ENCODE results near the gene SPEF1. TPM values are rescaled to one million over a fixed set of nuclear protein-coding genes. Genes with fewer than 3 reads are reported as not detected.
A peak's percentile ranks its signal among the peaks of the same experiment; 100 is the strongest.

Gene SPEF1
- total RNA-seq, 1 experiment from 2014 or later = 0.24 TPM

GRCh38 chr20:3733119-3733995, 47.9 kb downstream of the SPEF1 start:
- no peaks in the 10 kb centered on the region for H3K9me3 Mint-ChIP-seq
- no peaks in the 10 kb centered on the region for H3K9me3 ChIP-seq (ENCODE audit: control insufficient read depth, low read depth, low read length)
- H2AFZ ChIP-seq (ENCODE audit: low read length) = no peak overlapping the region
- no peak overlapping the region for H4K8ac ChIP-seq (replicated peaks; ENCODE audit: insufficient read length, low read depth, low read length)
- no peak overlapping the region for H2BK5ac ChIP-seq (ENCODE audit: insufficient read length, low read length)
- H3K4ac ChIP-seq (ENCODE audit: low read depth, low read length) = no peak overlapping the region
- no peak overlapping the region for H4K5ac ChIP-seq (ENCODE audit: insufficient read length, low read depth, low read length)
- peaks cover 5 to 22% of the 10 kb centered on the region in 2 experiments for H3K4me1 Mint-ChIP-seq
- H3K23ac ChIP-seq (ENCODE audit: insufficient read length, low read depth, low read length) = no peak overlapping the region
- no peak for TF ChIP-seq CTCF (conservative IDR thresholded peaks at IDR 0.05)
- no peak overlapping the region for H2BK12ac ChIP-seq (ENCODE audit: insufficient read length, low read depth, low read length)
- H4K91ac ChIP-seq (ENCODE audit: insufficient read length, low read depth, low read length) = no peak overlapping the region
- H3K4me2 ChIP-seq (ENCODE audit: insufficient read depth, insufficient read length, low read length) = peak overlapping the region; percentile 15
- no CpG with 5 or more reads among the region's 20 CpGs for WGBS (ENCODE audit: extremely low coverage, insufficient read length, low lambda C conversion rate)
- no peaks in the 10 kb centered on the region for H3K36me3 Mint-ChIP-seq (ENCODE audit: insufficient read depth in 1 of 3, low read depth in 3 of 3)
- H2BK20ac ChIP-seq (ENCODE audit: low read depth, low read length, poor library complexity, severe bottlenecking) = no peak overlapping the region
- no peaks in the 10 kb centered on the region; the same call in 1 of the 2 replicates for H3K27me3 ChIP-seq (ENCODE audit: insufficient read depth, low read length)
- H3K9ac ChIP-seq (ENCODE audit: extremely low read depth, insufficient read length, low read length) = no peak overlapping the region
- H3K14ac ChIP-seq (ENCODE audit: insufficient read depth, low read length) = no peak overlapping the region
- H2BK120ac ChIP-seq (ENCODE audit: low read depth, low read length, poor library complexity, severe bottlenecking) = no peak overlapping the region
- no peaks in the 10 kb centered on the region for H4K20me1 ChIP-seq (ENCODE audit: control insufficient read depth, insufficient read depth, insufficient read length)
- H3K4me3 Mint-ChIP-seq = peak overlapping the region; percentile 35 to 72; a peak in 4 of 5 replicates
- no peak overlapping the region for H3K27ac ChIP-seq (ENCODE audit: insufficient read length, low read depth, low read length)
- H3K23me2 ChIP-seq (ENCODE audit: insufficient read length, low read depth, low read length, poor library complexity, severe bottlenecking) = no peaks in the 10 kb centered on the region
- H3K79me2 ChIP-seq (ENCODE audit: insufficient read depth, low read length) = no peaks in the 10 kb centered on the region
- peak overlapping the region in 1 of 3 experiments; percentile 7; a peak in 1 of 7 replicates for H3K27ac Mint-ChIP-seq
- H3K27me3 Mint-ChIP-seq (ENCODE audit: low read depth) = peaks cover 51% of the 10 kb centered on the region
- H3K79me1 ChIP-seq (ENCODE audit: insufficient read depth, low read depth, low read length, poor library complexity, severe bottlenecking) = no peaks in the 10 kb centered on the region
- no peak overlapping the region for H3K56ac ChIP-seq (ENCODE audit: insufficient read length, low read depth, low read length)
- DNase-seq = no peak
- H3T11ph ChIP-seq (ENCODE audit: low read length) = no peak overlapping the region
- no peak overlapping the region for H2AK5ac ChIP-seq (ENCODE audit: insufficient read length, low read length)
- H2BK15ac ChIP-seq (ENCODE audit: low read depth, low read length) = no peak overlapping the region
- H3K18ac ChIP-seq (ENCODE audit: insufficient read length, low read depth, low read length) = no peak overlapping the region
- H3K4me1 ChIP-seq (ENCODE audit: insufficient read depth, low read length) = no peaks in the 10 kb centered on the region

Measured in H9 (cell line).